Astrocyte (in vitro differentiated cells and primary cell): ENCODE measurements around the gene ZNF547. TPM values are rescaled to one million over a fixed set of nuclear protein-coding genes. Genes with fewer than 3 reads are reported as not detected.
"Not testable (repeated sequence)": the region's sequence is repeated elsewhere in the genome, so short reads cannot be mapped to it uniquely, and the experiment has no call there.

ENCODE experiments used
- DNase-seq: peaks from one replicate; pipeline ENCODE4 v3.0.0-alpha.2; 2010; ENCODE audit warnings: low read depth
- FAIRE-seq: peaks from 2 replicates; lab custom pipeline; 2011; peaks lifted over from hg19 to GRCh38; lab: Jason Lieb, UNC
- H2AFZ ChIP-seq: 2 replicates; pipeline ENCODE4 v1.6.0; 2012; ENCODE audit warnings: low read depth, low read length, inconsistent platforms
- H3K27ac ChIP-seq: 2 replicates; pipeline ENCODE4 v1.5.1; 2011; ENCODE audit warnings: low read depth, low read length, inconsistent platforms
- H3K27me3 ChIP-seq: 2 replicates; pipeline ENCODE4 v1.6.0; 2011; ENCODE audit warnings: low read length, inconsistent platforms; ENCODE audit not compliant: insufficient read depth
- H3K36me3 ChIP-seq: 2 replicates; pipeline ENCODE4 v1.5.1; 2011; ENCODE audit warnings: low read length, inconsistent platforms; ENCODE audit not compliant: insufficient read depth
- H3K4me1 ChIP-seq: 2 replicates; pipeline ENCODE4 v1.5.1; 2011; ENCODE audit warnings: low read length, inconsistent platforms; ENCODE audit not compliant: insufficient read depth
- H3K4me2 ChIP-seq: 2 replicates; pipeline ENCODE4 v1.6.0; 2012; ENCODE audit warnings: low read length, inconsistent platforms
- H3K4me3 ChIP-seq: 2 replicates; pipeline ENCODE4 v1.5.1; 2011; ENCODE audit warnings: low read depth, mild to moderate bottlenecking, low read length, inconsistent platforms; ENCODE audit not compliant: insufficient read depth
- H3K79me2 ChIP-seq: 2 replicates; pipeline ENCODE4 v1.6.0; 2012; ENCODE audit warnings: mild to moderate bottlenecking, low read length, inconsistent platforms; ENCODE audit not compliant: insufficient read depth
- H3K9ac ChIP-seq: 2 replicates; pipeline ENCODE4 v1.6.0; 2012; ENCODE audit warnings: mild to moderate bottlenecking, low read length, inconsistent platforms
- H3K9me3 ChIP-seq: 2 replicates; pipeline ENCODE4 v1.5.1; 2012; ENCODE audit warnings: low read depth, mild to moderate bottlenecking, low read length, inconsistent platforms; ENCODE audit not compliant: insufficient read depth
- H4K20me1 ChIP-seq: 2 replicates; pipeline ENCODE4 v1.6.0; 2012; ENCODE audit warnings: low read length, inconsistent platforms; ENCODE audit not compliant: insufficient read depth
- H3K27ac Mint-ChIP-seq: one replicate; pipeline ENCODE4 v1.8.0; 2021; ENCODE audit warnings: mild to moderate bottlenecking, mixed read lengths; ENCODE audit not compliant: unreplicated experiment
- H3K27me3 Mint-ChIP-seq: one replicate; pipeline ENCODE4 v1.8.0; 2021; ENCODE audit warnings: low read depth, mixed read lengths; ENCODE audit not compliant: unreplicated experiment
- H3K36me3 Mint-ChIP-seq: one replicate; pipeline ENCODE4 v1.8.0; 2021; ENCODE audit warnings: low read depth, mixed read lengths; ENCODE audit not compliant: unreplicated experiment
- H3K4me1 Mint-ChIP-seq: one replicate; pipeline ENCODE4 v1.8.0; 2021; ENCODE audit warnings: low read depth, mixed read lengths; ENCODE audit not compliant: unreplicated experiment
- H3K4me3 Mint-ChIP-seq: one replicate; pipeline ENCODE4 v1.8.0; 2021; ENCODE audit warnings: mild to moderate bottlenecking, moderate library complexity, mixed read lengths; ENCODE audit not compliant: unreplicated experiment
- H3K9me3 Mint-ChIP-seq: one replicate; pipeline ENCODE4 v1.8.0; 2021; ENCODE audit warnings: mild to moderate bottlenecking, mixed read lengths; ENCODE audit not compliant: unreplicated experiment
- CTCF ChIP-seq: IDR thresholded peaks from 2 replicates; pipeline ENCODE4 v1.5.1; 2011; ENCODE audit warnings: low read depth, mild to moderate bottlenecking, inconsistent platforms, low read length, moderate library complexity; ENCODE audit not compliant: insufficient read depth
- EZH2 ChIP-seq: IDR thresholded peaks from 2 replicates; pipeline ENCODE4 v1.6.1; 2012; ENCODE audit warnings: mild to moderate bottlenecking, low read length, inconsistent platforms; ENCODE audit not compliant: insufficient read depth
- total RNA-seq: library from RNA; stranded (reverse); gene quantifications from 2 replicates; pipeline ENCODE4 v1.2.1, GENCODE V29; 2021

ZNF547 gene
- total RNA-seq, 1 donor from 2014 or later, result 4.1 TPM

GRCh38 chr19:57374179-57374578 lies 10.8 kb downstream of the ZNF547 start:
- Histone ChIP-seq H2AFZ (no peak overlapping the region), H3K4me2 (no peak overlapping the region), H3K4me1 (no peaks in the 10 kb centered on the region), H3K9ac (no peak overlapping the region), H3K9me3 (peaks cover 34% of the 10 kb centered on the region), H3K36me3 (peaks cover 23% of the 10 kb centered on the region), H3K4me3 (no peak overlapping the region), H3K79me2 (no peaks in the 10 kb centered on the region), H3K27me3 (no peaks in the 10 kb centered on the region), H3K27ac (no peak overlapping the region), H4K20me1 (no peaks in the 10 kb centered on the region)
- TF ChIP-seq CTCF, result no peak
- TF ChIP-seq EZH2, result no peak
- Mint-ChIP-seq H3K36me3 (peaks cover 81% of the 10 kb centered on the region), H3K4me1 (no peaks in the 10 kb centered on the region), H3K27ac (no peak overlapping the region), H3K9me3 (peaks cover 58% of the 10 kb centered on the region), H3K4me3 (no peak overlapping the region), H3K27me3 (no peaks in the 10 kb centered on the region)
- DNase-seq, result no peak
- FAIRE-seq, result no peak

GRCh38 chr19:57374647-57375046 lies 11.3 kb downstream of the ZNF547 start:
- H3K9ac ChIP-seq, H4K20me1 ChIP-seq, H3K4me3 ChIP-seq, H3K79me2 ChIP-seq, H3K27ac Mint-ChIP-seq, H3K4me3 Mint-ChIP-seq, H2AFZ ChIP-seq, H3K27me3 ChIP-seq, H3K27me3 Mint-ChIP-seq, H3K27ac ChIP-seq, H3K4me1 ChIP-seq, H3K4me2 ChIP-seq, H3K4me1 Mint-ChIP-seq, DNase-seq, FAIRE-seq: not testable (repeated sequence)
- peaks cover 60% of the 10 kb centered on the region for H3K9me3 Mint-ChIP-seq
- H3K9me3 ChIP-seq, result peaks cover 36% of the 10 kb centered on the region
- H3K36me3 ChIP-seq, result peaks cover 23% of the 10 kb centered on the region
- peaks cover 79% of the 10 kb centered on the region for H3K36me3 Mint-ChIP-seq

- H3K4me1 ChIP-seq, result no peaks in the 10 kb centered on the region
- H3K36me3 Mint-ChIP-seq, result peaks cover 74% of the 10 kb centered on the region
- FAIRE-seq (no peak), DNase-seq (no peak)
- H3K4me3 ChIP-seq, result no peak overlapping the region
- no peak overlapping the region for H3K4me2 ChIP-seq
- no peak for TF ChIP-seq CTCF
- TF ChIP-seq EZH2, result no peak
- no peak overlapping the region for H3K27ac ChIP-seq
- peaks cover 42% of the 10 kb centered on the region for H3K9me3 ChIP-seq
- H3K27me3 Mint-ChIP-seq, result no peaks in the 10 kb centered on the region
- no peaks in the 10 kb centered on the region for H3K27me3 ChIP-seq
- H2AFZ ChIP-seq, result no peak overlapping the region
- H3K9ac ChIP-seq, result no peak overlapping the region
- no peaks in the 10 kb centered on the region for H3K4me1 Mint-ChIP-seq
- peaks cover 23% of the 10 kb centered on the region for H3K36me3 ChIP-seq
- no peak overlapping the region for H3K27ac Mint-ChIP-seq
- H3K9me3 Mint-ChIP-seq, result peaks cover 68% of the 10 kb centered on the region
- no peaks in the 10 kb centered on the region for H4K20me1 ChIP-seq
- H3K4me3 Mint-ChIP-seq, result no peak overlapping the region
- no peaks in the 10 kb centered on the region for H3K79me2 ChIP-seq
Observed at GRCh38 chr19:57376151-57376550, 12.8 kb downstream of the ZNF547 start.
